HCT116 (cell line): ENCODE measurements around the gene GCNT2. TPM values are rescaled to one million over a fixed set of nuclear protein-coding genes. Genes with fewer than 3 reads are reported as not detected.

Experiments used
- ATAC-seq: fragments of 200-7000 bp; cut with Tn5 transposase; 2 replicates; pipeline ENCODE4 v1.9.1; 2020; ENCODE audit warnings: mild to moderate bottlenecking, moderate library complexity
- BruUV-seq: library from RNA; stranded (reverse); fragments of 400-500 nt; replicated peaks from 2 replicates; lab custom pipeline; 2021; lab: Mats Ljungman, UMichigan
- CTCF ChIA-PET: fragments of 300-600 bp; sonication (Branson Sonifier 250); formaldehyde crosslinking; loops from one replicate; lab custom pipeline; 2021; ENCODE audit warnings: antibody characterized with exemption; lab: Charles Lee
- POLR2A ChIA-PET: fragments of 300-600, 350-600 bp; sonication (Branson Sonifier 250); formaldehyde crosslinking; loops from one replicate; lab custom pipeline; 2021; ENCODE audit warnings: antibody characterized with exemption; lab: Charles Lee
- RAD21 ChIA-PET, 2 experiments: fragments of 300-600 bp; sonication (Branson Sonifier 250); formaldehyde crosslinking; loops; one replicate each; lab custom pipeline; 2023; ENCODE audit warnings: low total read pairs in 2 of 2; ENCODE audit not compliant: uncharacterized antibody in 2 of 2, unreplicated experiment in 2 of 2, low non-redundant PET in 1 of 2; lab: Charles Lee
- DNase-seq: peaks from one replicate; pipeline ENCODE4 v3.0.0-alpha.2; 2010; ENCODE audit warnings: low read depth, low spot score
- H2AFZ ChIP-seq: fragments of 200-600 bp; shearing (Covaris generic), sonication (generic); 2 replicates; pipeline ENCODE4 v1.6.1; 2017; ENCODE audit warnings: low read depth, mixed run types, mixed read lengths, antibody characterized with exemption, low read length; ENCODE audit not compliant: poor library complexity, severe bottlenecking
- H3K27ac ChIP-seq: 2 replicates; pipeline ENCODE4 v1.5.1; 2012; ENCODE audit warnings: low read depth, low read length
- H3K27me3 ChIP-seq: fragments of 200-600 bp; sonication (generic); 2 replicates; pipeline ENCODE4 v1.6.1; 2016; ENCODE audit warnings: mixed run types, low read length, mixed read lengths; ENCODE audit not compliant: insufficient read depth
- H3K36me3 ChIP-seq, 2 experiments: fragments of 200-500 bp in 1 of 2; fragments of 200-600 bp in 1 of 2; sonication (Bioruptor generic) in 1 of 2; sonication (generic) in 1 of 2; 2 replicates each; pipeline versions ENCODE4 v1.5.1 to v1.6.1; 2014 to 2016; ENCODE audit warnings: low read length in 2 of 2, inconsistent platforms in 1 of 2, mixed read lengths in 1 of 2, mixed run types in 1 of 2; ENCODE audit not compliant: insufficient read depth in 2 of 2, control insufficient read depth in 1 of 2
- H3K4me1 ChIP-seq, 2 experiments: fragments of 200-600 bp in 1 of 2; sonication (generic) in 1 of 2; 2 replicates each; pipeline versions ENCODE4 v1.5.1 to v1.6.1; 2012 to 2017; ENCODE audit warnings: low read length in 2 of 2, inconsistent platforms in 1 of 2, mild to moderate bottlenecking in 1 of 2, mixed read lengths in 1 of 2, mixed run types in 1 of 2, moderate library complexity in 1 of 2; ENCODE audit not compliant: insufficient read depth in 2 of 2, control insufficient read depth in 1 of 2
- H3K4me2 ChIP-seq: fragments of 200-600 bp; sonication (generic); 2 replicates; pipeline ENCODE4 v1.6.1; 2017; ENCODE audit warnings: mixed run types, low read length, mixed read lengths
- H3K4me3 ChIP-seq, 2 experiments: fragments of 200-600 bp in 1 of 2; sonication (generic) in 1 of 2; replicated peaks in 1 of 2; 2 replicates each; pipeline ENCODE4 v1.5.1; 2011 to 2016; ENCODE audit warnings: low read length in 2 of 2, control low read depth in 1 of 2, low read depth in 1 of 2, mild to moderate bottlenecking in 1 of 2, mixed read lengths in 1 of 2, mixed run types in 1 of 2
- H3K79me2 ChIP-seq: fragments of 200-600 bp; sonication (generic); 2 replicates; pipeline ENCODE4 v1.6.1; 2017; ENCODE audit warnings: mild to moderate bottlenecking, mixed run types, low read length, moderate library complexity, mixed read lengths; ENCODE audit not compliant: insufficient read depth
- H3K9ac ChIP-seq: fragments of 200-600 bp; sonication (generic); 2 replicates; pipeline ENCODE4 v1.6.1; 2016; ENCODE audit warnings: low read length, mixed read lengths
- H3K9me2 ChIP-seq: fragments of 200-600 bp; sonication (generic), shearing (Covaris generic); 2 replicates; pipeline ENCODE4 v1.6.1; 2017; ENCODE audit warnings: mixed run types, mild to moderate bottlenecking, moderate library complexity; ENCODE audit not compliant: insufficient read depth
- H3K9me3 ChIP-seq, 2 experiments: fragments of 200-500 bp in 1 of 2; fragments of 200-600 bp in 1 of 2; sonication (Bioruptor generic) in 1 of 2; sonication (generic) in 1 of 2; 2 replicates each; pipeline ENCODE4 v1.6.1; 2014 to 2017; ENCODE audit warnings: low read length in 2 of 2, mixed read lengths in 2 of 2, inconsistent platforms in 1 of 2, low read depth in 1 of 2, mild to moderate bottlenecking in 1 of 2, mixed run types in 1 of 2, moderate library complexity in 1 of 2; ENCODE audit not compliant: control insufficient read depth in 1 of 2, insufficient read depth in 1 of 2
- H4K20me1 ChIP-seq: fragments of 200-600 bp; sonication (generic), shearing (Covaris generic); 2 replicates; pipeline ENCODE4 v1.6.1; 2017; ENCODE audit warnings: mixed run types, mild to moderate bottlenecking, moderate library complexity; ENCODE audit not compliant: insufficient read depth
- CEBPB ChIP-seq: IDR thresholded peaks from 2 replicates; pipeline ENCODE4 v1.6.1; 2012; ENCODE audit warnings: low read depth
- POLR2AphosphoS5 ChIP-seq: IDR thresholded peaks from 2 replicates; pipeline ENCODE4 v1.6.1; 2011; ENCODE audit warnings: mild to moderate bottlenecking, low read depth, low read length, moderate library complexity
- RAD21 ChIP-seq: IDR thresholded peaks from 2 replicates; pipeline ENCODE4 v1.6.1; 2012; ENCODE audit warnings: low read depth, mild to moderate bottlenecking
- REST ChIP-seq: IDR thresholded peaks from 2 replicates; pipeline ENCODE4 v1.6.1; 2012; ENCODE audit warnings: low read depth
- SIN3A ChIP-seq: IDR thresholded peaks from 2 replicates; pipeline ENCODE4 v1.6.1; 2012; ENCODE audit warnings: low read depth
- SP1 ChIP-seq: IDR thresholded peaks from 2 replicates; pipeline ENCODE4 v1.6.1; 2012; ENCODE audit warnings: low read depth
- intact Hi-C: fragments of 100-400 bp; cut with micrococcal nuclease; formaldehyde crosslinking; loops from 2 replicates; pipeline ENCODE4 v1.10.0; 2022
- total RNA-seq: library from RNA; stranded (reverse); gene quantifications from one replicate; pipeline ENCODE4 v1.2.1, GENCODE V29; 2021; ENCODE audit not compliant: unreplicated experiment
- TF ChIP-seq, protein P1 (sequence below), 3 experiments: fragments of 200-600 bp in 1 of 3; sonication (generic) in 1 of 3; IDR thresholded peaks in 2 of 3; conservative IDR thresholded peaks in 1 of 3; 2 replicates each; pipeline ENCODE4 v1.5.1; 2012 to 2017; ENCODE audit warnings: low read depth in 2 of 3, low read length in 2 of 3, antibody characterized with exemption in 1 of 3, borderline replicate concordance in 1 of 3, control low read depth in 1 of 3, mild to moderate bottlenecking in 1 of 3, mixed read lengths in 1 of 3, mixed run types in 1 of 3, moderate library complexity in 1 of 3; ENCODE audit not compliant: insufficient read depth in 1 of 3
- TF ChIP-seq, protein P2 (sequence below): IDR thresholded peaks from 2 replicates; pipeline ENCODE4 v1.6.1; 2012

The GCNT2 gene
- total RNA-seq, 1 experiment from 2014 or later: 0.74 TPM

DNA sequence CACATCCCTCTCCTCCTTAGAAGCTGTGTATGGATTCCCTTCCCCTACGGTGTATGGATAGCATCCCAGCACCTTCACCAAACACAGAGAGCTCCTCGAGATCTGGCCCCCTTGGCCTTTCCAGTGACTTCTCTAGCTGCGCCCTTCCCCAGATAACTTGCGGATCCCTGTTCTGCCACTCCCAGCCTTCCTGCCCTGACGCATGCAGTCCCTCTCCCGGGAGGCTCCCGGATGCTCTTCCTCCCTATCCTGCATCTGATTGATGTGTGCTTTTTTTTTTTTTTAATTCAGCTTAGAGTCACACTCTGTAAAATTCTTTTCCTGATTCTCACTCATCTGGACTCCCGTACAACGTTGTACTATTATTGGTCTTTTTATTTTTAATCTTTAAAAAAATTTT, 44.8 kb downstream of the GCNT2 start:
- DNase-seq: no peak
- H3K36me3 ChIP-seq: no peaks in the 10 kb centered on the region
- H2AFZ ChIP-seq: no peak overlapping the region

More for the DNA sequence above, 44.8 kb downstream of the GCNT2 start:
- intact Hi-C loops: no loop called here
- Histone ChIP-seq H3K9me3 (no peaks in the 10 kb centered on the region), H3K9ac (no peak overlapping the region), H3K27ac (no peak overlapping the region), H3K9me2 (no peaks in the 10 kb centered on the region), H4K20me1 (no peaks in the 10 kb centered on the region), H3K4me2 (no peak overlapping the region), H3K27me3 (no peaks in the 10 kb centered on the region), H3K79me2 (no peaks in the 10 kb centered on the region), H3K4me1 (no peaks in the 10 kb centered on the region), H3K4me3 (no peak overlapping the region)
- ChIA-PET POLR2A (no interaction called here), RAD21 (no interaction called here), CTCF (no interaction called here)
- TF ChIP-seq, protein P1, sequence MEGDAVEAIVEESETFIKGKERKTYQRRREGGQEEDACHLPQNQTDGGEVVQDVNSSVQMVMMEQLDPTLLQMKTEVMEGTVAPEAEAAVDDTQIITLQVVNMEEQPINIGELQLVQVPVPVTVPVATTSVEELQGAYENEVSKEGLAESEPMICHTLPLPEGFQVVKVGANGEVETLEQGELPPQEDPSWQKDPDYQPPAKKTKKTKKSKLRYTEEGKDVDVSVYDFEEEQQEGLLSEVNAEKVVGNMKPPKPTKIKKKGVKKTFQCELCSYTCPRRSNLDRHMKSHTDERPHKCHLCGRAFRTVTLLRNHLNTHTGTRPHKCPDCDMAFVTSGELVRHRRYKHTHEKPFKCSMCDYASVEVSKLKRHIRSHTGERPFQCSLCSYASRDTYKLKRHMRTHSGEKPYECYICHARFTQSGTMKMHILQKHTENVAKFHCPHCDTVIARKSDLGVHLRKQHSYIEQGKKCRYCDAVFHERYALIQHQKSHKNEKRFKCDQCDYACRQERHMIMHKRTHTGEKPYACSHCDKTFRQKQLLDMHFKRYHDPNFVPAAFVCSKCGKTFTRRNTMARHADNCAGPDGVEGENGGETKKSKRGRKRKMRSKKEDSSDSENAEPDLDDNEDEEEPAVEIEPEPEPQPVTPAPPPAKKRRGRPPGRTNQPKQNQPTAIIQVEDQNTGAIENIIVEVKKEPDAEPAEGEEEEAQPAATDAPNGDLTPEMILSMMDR (IDR thresholded peaks at IDR 0.05 in 2 of 3, conservative IDR thresholded peaks at IDR 0.05 in 1 of 3; ENCODE audit: borderline replicate concordance in 1 of 3, insufficient read depth in 1 of 3, low read depth in 2 of 3, low read length in 2 of 3): no peak
- TF ChIP-seq POLR2AphosphoS5: no peak
- TF ChIP-seq, protein P2, sequence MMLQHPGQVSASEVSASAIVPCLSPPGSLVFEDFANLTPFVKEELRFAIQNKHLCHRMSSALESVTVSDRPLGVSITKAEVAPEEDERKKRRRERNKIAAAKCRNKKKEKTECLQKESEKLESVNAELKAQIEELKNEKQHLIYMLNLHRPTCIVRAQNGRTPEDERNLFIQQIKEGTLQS: no peak
- TF ChIP-seq SIN3A: no peak
- no peak for TF ChIP-seq CEBPB
- TF ChIP-seq RAD21: no peak
- TF ChIP-seq SP1: no peak
- TF ChIP-seq REST: no peak
- ATAC-seq: no peak
- BruUV-seq: no TSS peak
